HG02870 (cell line): Measurements from ENCODE around the gene DAND5.

Experiments
- ATAC-seq: cut with Tn5 transposase; IDR thresholded peaks from one replicate; pipeline ENCODE4 v1.9.1; 2021; ENCODE audit warnings: mild to moderate bottlenecking, moderate library complexity; ENCODE audit not compliant: unreplicated experiment

Gene DAND5

GRCh38 chr19:13019332-13019731 is 50.0 kb downstream of the DAND5 start:
- no peak for ATAC-seq

GRCh38 chr19:13020002-13020414 is 50.6 kb downstream of the DAND5 start:
- ATAC-seq: no peak

GRCh38 chr19:13022111-13022858 is 52.9 kb downstream of the DAND5 start:
- ATAC-seq: no peak

- no peak for ATAC-seq
Measured at GRCh38 chr19:13022859-13023636, 53.7 kb downstream of the DAND5 start.

- no peak for ATAC-seq
Measured at GRCh38 chr19:13023656-13024055, 54.3 kb downstream of the DAND5 start.
